Stimulated activated CD8-positive, alpha-beta memory T cell treated with anti-CD3 and anti-CD28 coated beads, Interleukin-2, amount 100 ng/mL, for 1 hour (primary cell): Measurements from ENCODE around the gene TWIST2.

ENCODE experiments used
- DNase-seq, 2 donors: peaks; one replicate each; pipeline ENCODE4 v3.0.0-alpha.2; 2020; ENCODE audit warnings: low read depth in 2 of 2

TWIST2 gene

GRCh38 chr2:238919307-238919706 is 71.4 kb downstream of the TWIST2 start:
- DNase-seq = no peak

DNA sequence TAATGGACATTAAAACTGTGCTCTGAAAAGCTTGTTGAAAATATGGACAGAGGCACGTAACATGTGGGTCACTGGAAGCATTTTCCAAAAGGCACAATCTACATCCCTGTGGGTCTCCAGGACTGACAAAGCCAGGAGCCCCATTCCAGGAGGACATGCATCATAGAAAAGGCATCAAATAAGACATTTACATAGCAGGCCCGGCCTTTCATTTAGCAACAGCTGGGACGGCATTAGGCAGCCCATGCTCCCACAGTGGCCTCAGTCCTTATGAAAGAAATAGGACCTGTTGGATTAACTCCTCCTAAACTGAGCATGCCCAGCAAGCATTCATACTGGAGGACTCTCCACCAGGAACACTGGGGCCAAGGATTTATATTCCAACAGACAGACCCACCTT is 72.2 kb downstream of the TWIST2 start:
- DNase-seq = no peak

GRCh38 chr2:238920601-238921001 is 72.7 kb downstream of the TWIST2 start:
- DNase-seq = no peak

- DNase-seq = no peak
Observed at GRCh38 chr2:238921259-238921658, 73.4 kb downstream of the TWIST2 start.

- no peak for DNase-seq
Observed at GRCh38 chr2:238921681-238922319, 73.9 kb downstream of the TWIST2 start.

GRCh38 chr2:238922435-238922834 is 74.5 kb downstream of the TWIST2 start:
- no peak for DNase-seq

- no peak for DNase-seq
Observed at GRCh38 chr2:238924032-238924431, 76.1 kb downstream of the TWIST2 start.

DNA sequence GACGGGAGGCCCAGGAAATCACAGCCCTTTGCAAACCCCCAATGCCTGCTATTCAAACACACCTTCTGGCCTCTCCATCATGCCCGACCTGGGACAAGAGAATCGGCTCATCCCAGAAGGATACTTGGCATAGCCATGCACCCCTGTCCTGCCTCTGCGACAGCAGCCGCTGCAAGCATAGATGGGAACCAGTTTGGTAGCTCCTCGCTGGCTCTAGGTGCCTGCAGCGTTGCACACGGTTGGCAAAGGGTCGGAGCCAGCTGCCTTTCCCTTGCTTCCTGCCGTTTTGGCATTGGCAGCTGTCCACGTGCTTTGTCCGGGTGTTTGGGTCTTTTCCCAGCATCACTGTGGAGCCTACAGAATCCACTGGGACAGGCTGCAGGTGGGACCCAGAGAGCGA is 76.9 kb downstream of the TWIST2 start:
- DNase-seq = no peak

GRCh38 chr2:238925281-238925680 is 77.4 kb downstream of the TWIST2 start:
- no peak for DNase-seq

DNA sequence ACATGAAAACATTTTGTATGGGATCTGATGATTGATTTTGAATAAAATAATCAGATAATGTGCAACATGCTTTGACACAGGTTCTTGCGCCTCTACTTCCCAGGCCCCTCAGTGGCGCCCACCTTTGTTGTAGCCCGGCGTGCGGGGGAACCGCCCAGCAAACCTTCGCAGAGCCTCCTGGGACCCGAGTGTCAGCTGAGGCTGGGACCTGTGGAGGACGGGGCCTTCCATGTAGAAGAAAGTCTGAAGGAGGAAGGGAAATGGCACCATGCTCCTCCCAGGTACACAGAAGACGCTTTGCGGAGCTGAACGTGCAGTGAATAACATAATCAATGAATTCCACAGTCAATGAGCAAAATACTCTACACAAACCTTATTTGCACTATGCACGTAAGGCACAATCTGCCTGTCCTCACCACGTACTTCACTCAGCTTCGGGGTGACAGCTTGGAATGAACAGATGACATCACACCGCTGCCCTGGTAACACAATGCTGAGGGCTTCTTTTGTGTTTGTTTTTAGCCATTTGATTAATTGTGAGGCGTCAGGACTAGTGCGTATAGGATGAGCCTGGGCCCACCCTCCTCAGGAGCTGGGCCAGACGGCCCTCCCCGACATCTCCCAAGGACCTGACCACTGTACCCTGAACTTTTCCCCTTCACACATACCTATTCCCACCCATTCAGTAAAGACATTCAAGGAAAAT is 78.1 kb downstream of the TWIST2 start:
- no peak for DNase-seq

GRCh38 chr2:238926761-238927611 is 79.1 kb downstream of the TWIST2 start:
- DNase-seq = no peak

- DNase-seq = no peak
Observed at GRCh38 chr2:238927746-238928519, 80.0 kb downstream of the TWIST2 start.

GRCh38 chr2:238928520-238929241 is 80.8 kb downstream of the TWIST2 start:
- no peak for DNase-seq

DNA sequence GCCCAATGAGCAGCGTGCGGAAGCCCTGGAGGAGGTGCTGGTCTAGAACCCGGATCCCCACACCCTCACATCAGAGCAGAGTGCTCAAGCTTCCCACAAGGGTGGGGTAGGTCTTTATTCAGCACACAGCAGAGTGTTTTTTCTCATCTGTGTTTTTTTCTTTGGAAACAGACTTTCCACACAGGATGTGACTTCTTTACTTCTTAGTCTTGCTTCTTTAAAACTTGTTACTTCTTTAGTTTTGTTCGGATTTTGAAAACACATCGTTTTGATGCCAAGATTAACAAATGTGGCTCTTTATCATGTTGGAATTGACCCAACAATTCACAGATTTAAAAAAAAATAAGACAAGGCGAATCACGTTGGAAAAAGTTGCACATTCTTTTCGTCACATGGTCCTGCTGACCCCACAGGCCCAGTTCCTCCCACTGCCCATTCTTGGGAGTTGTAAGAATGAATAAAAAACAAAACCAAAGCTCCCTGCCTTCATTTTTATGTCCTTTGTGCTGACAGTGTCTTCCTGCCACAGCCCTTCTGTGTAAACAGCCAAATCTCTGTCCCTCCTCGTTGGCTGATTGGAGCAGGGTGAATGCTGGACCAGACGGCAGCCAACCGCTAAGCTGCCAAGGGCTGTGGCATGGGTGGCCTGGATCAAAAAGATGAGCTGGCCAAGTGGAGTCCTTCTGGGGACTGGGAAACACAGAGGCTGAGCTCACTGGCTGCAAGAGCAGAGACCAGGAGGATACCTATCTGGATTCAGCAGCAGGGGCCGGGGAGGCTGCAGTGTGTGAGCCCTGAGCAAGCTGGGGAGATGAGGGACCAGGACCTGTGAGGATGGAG is 81.6 kb downstream of the TWIST2 start:
- DNase-seq = no peak

- DNase-seq = no peak
Observed at GRCh38 chr2:238930216-238930615, 82.3 kb downstream of the TWIST2 start.

DNA sequence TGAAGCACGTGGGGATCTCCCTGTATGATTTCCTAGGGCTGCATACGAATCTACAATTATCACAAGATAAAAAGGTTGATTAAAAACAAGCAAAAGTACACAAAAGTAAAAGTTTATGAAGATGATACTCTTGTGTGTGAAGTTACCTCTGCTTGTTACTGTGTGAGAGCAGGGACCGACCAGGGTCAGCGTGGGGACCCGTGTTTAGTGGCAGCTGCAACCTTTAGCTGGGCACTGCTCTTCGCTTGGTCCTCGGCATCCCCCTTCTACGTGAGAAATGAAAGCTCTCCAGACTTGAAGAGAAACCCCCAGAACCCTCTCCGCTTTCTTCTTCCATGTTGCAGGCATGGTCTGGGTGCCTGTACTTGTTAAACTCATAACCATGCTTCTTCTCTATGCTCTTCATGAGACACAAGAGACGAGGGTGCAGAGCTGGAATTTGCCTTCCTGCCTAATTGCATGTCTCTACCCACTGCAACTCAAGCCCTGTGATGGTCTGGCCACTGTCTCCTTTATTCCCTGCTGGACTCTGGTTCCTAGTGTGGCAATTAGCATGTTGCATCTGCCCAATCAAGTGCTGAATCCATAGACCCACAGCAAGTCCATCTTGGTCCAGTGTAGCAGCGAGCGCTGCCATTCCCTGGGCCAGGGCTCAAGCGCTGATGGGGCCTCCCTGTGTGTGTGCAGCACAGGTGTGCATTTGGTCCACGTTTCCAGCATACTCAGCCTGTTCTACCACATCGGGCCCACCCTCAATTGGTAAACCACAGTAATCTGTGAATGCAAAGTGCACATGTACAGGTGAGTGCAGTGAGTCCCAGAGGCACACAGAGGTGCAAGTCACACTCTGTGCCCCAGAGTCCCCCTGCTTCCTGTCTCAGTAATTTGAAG is 88.5 kb downstream of the TWIST2 start:
- DNase-seq = no peak

GRCh38 chr2:238938003-238938400 is 90.1 kb downstream of the TWIST2 start:
- no peak for DNase-seq

GRCh38 chr2:238938401-238939055 is 90.6 kb downstream of the TWIST2 start:
- DNase-seq = no peak

- DNase-seq = no peak
Observed at GRCh38 chr2:238939074-238939473, 91.2 kb downstream of the TWIST2 start.
